ENCODE data around the gene TMEM203.

The TMEM203 gene

GRCh38 chr9:137181680-137182079 lies 23.8 kb downstream of the TMEM203 start:
- H3K4me3 ChIP-seq (replicated peaks; ENCODE audit: low read depth, low read length) = no peak overlapping the region
- TF ChIP-seq, protein P1, sequence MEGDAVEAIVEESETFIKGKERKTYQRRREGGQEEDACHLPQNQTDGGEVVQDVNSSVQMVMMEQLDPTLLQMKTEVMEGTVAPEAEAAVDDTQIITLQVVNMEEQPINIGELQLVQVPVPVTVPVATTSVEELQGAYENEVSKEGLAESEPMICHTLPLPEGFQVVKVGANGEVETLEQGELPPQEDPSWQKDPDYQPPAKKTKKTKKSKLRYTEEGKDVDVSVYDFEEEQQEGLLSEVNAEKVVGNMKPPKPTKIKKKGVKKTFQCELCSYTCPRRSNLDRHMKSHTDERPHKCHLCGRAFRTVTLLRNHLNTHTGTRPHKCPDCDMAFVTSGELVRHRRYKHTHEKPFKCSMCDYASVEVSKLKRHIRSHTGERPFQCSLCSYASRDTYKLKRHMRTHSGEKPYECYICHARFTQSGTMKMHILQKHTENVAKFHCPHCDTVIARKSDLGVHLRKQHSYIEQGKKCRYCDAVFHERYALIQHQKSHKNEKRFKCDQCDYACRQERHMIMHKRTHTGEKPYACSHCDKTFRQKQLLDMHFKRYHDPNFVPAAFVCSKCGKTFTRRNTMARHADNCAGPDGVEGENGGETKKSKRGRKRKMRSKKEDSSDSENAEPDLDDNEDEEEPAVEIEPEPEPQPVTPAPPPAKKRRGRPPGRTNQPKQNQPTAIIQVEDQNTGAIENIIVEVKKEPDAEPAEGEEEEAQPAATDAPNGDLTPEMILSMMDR (IDR thresholded peaks at IDR 0.05; ENCODE audit: low read length, missing control alignments) = no peak
- no peak for DNase-seq (ENCODE audit: low read depth)

DNA sequence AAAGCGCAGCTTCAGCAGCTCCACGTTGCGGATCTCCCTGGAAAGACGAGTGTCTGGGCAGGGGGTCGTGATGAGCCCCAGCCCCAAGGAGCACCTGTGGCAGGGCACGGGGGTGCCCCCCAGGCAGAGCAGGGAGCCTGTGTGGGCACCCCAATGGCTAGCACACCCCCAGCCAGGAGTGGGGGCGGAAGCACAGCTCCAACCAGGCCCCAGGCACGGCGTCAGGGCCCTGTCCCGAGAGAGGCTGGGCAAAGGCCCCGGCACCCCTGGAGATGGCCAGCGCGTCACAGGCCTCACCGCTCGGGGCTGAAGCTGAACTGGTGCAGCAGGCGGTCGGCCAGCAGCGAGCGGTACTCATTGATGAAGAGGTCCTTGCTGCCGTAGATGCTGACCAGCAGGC lies 25.0 kb downstream of the TMEM203 start:
- no peak for DNase-seq (ENCODE audit: low read depth)
- H3K4me3 ChIP-seq (replicated peaks; ENCODE audit: low read depth, low read length) = no peak overlapping the region
- TF ChIP-seq, protein P1 (IDR thresholded peaks at IDR 0.05; ENCODE audit: low read length, missing control alignments) = no peak

- DNase-seq (ENCODE audit: low read depth) = no peak
- TF ChIP-seq, protein P1 (IDR thresholded peaks at IDR 0.05; ENCODE audit: low read length, missing control alignments) = no peak
- no peak overlapping the region for H3K4me3 ChIP-seq (replicated peaks; ENCODE audit: low read depth, low read length)
Observed at GRCh38 chr9:137179761-137180160, 25.7 kb downstream of the TMEM203 start.

GRCh38 chr9:137178939-137179630 lies 26.4 kb downstream of the TMEM203 start:
- DNase-seq (ENCODE audit: low read depth) = no peak
- TF ChIP-seq, protein P1 (IDR thresholded peaks at IDR 0.05; ENCODE audit: low read length, missing control alignments) = no peak
- no peak overlapping the region for H3K4me3 ChIP-seq (replicated peaks; ENCODE audit: low read depth, low read length)

DNA sequence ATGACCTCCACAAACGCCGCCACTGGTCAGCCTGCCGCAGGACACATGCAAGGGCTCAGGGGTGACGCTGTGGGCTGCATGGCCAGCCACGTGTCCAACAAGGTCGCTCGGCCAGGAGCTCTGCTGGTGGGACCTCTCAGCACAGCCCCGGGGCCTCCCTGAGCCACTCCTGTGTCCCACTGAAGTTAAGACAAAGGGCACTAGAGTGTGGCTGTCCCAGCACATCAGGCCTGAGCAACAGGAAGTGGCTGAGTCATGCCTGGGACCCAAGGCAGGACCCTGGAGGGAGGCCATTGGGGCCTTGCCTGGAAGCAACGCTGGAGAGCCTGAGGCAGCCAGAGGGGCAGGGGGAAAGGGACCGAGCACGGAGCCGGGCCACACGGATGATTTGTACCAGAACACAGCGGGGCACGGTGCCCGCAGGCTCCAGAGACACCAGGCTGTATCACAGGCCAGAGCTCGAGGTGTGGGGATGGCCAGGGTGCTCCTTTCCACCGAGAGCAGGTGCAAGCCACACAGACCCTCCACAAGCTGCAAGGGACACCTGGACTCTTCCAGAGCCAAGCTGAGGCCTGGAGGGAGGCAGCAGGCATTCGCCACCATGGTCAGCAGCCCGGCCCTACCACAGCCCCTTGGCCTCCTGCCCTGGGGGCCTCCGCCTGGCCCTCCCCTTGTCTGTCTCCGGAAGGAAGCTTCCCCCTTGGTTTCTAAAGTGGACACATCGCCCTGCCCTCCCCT lies 27.1 kb downstream of the TMEM203 start:
- no peak for DNase-seq (ENCODE audit: low read depth)
- TF ChIP-seq, protein P1 (IDR thresholded peaks at IDR 0.05; ENCODE audit: low read length, missing control alignments) = no peak
- H3K4me3 ChIP-seq (replicated peaks; ENCODE audit: low read depth, low read length) = no peak overlapping the region

GRCh38 chr9:137176302-137177182 lies 28.9 kb downstream of the TMEM203 start:
- peak; percentile 50 for DNase-seq (ENCODE audit: low read depth)

More at GRCh38 chr9:137176302-137177182, 28.9 kb downstream of the TMEM203 start:
- TF ChIP-seq, protein P1 (IDR thresholded peaks at IDR 0.05; ENCODE audit: low read length, missing control alignments) = peak; percentile 70
- no peak overlapping the region for H3K4me3 ChIP-seq (replicated peaks; ENCODE audit: low read depth, low read length)
